SK-N-SH treated with all-trans-retinoic acid at 6 μM for 48 hours (cell line): ENCODE measurements around the gene ZNF581.

Source experiments
- ATAC-seq: fragments of 200-7000 bp; cut with Tn5 transposase; 3 replicates; pipeline ENCODE4 v1.9.1; 2020; ENCODE audit warnings: mild to moderate bottlenecking, moderate library complexity
- ARNTL ChIP-seq: fragments of 450-650 bp; formaldehyde crosslinking; IDR thresholded peaks from 2 replicates; pipeline ENCODE4 v1.5.0; 2020; ENCODE audit warnings: low read depth, mild to moderate bottlenecking, moderate library complexity, borderline replicate concordance
- BACH2 ChIP-seq: fragments of 250-450 bp; sonication (Bioruptor Pico); IDR thresholded peaks from 2 replicates; pipeline ENCODE4 v1.9.0; 2021; ENCODE audit warnings: mild to moderate bottlenecking, borderline replicate concordance
- CREB5 ChIP-seq: fragments of 250-450 bp; sonication (Bioruptor Pico); IDR thresholded peaks from 2 replicates; pipeline ENCODE4 v1.5.1; 2020; ENCODE audit warnings: low read depth, mild to moderate bottlenecking, moderate library complexity
- CSDC2 ChIP-seq: fragments of 250-450 bp; sonication (Bioruptor Pico); IDR thresholded peaks from 2 replicates; pipeline ENCODE4 v1.5.0; 2020; ENCODE audit warnings: mild to moderate bottlenecking, moderate library complexity
- CSRNP3 ChIP-seq: fragments of 250-450 bp; sonication (Bioruptor Pico); IDR thresholded peaks from 2 replicates; pipeline ENCODE4 v1.5.1; 2021; ENCODE audit warnings: mild to moderate bottlenecking, moderate library complexity
- ESRRG ChIP-seq: fragments of 250-450 bp; sonication (Bioruptor Pico); IDR thresholded peaks from 2 replicates; pipeline ENCODE4 v1.6.1; 2021; ENCODE audit warnings: mild to moderate bottlenecking
- GLIS3 ChIP-seq: fragments of 250-450 bp; sonication (Bioruptor Pico); IDR thresholded peaks from 2 replicates; pipeline ENCODE4 v1.5.0; 2020; ENCODE audit warnings: mild to moderate bottlenecking, moderate library complexity
- ISL1 ChIP-seq: fragments of 250-450 bp; sonication (Bioruptor Pico); IDR thresholded peaks from 2 replicates; pipeline ENCODE4 v2.1.2; 2022; ENCODE audit warnings: mild to moderate bottlenecking, moderate library complexity
- OSR1 ChIP-seq: fragments of 250-450 bp; sonication (Bioruptor Pico); IDR thresholded peaks from 2 replicates; pipeline ENCODE4 v1.8.0; 2022; ENCODE audit warnings: moderate library complexity, mild to moderate bottlenecking, inconsistent platforms
- PATZ1 ChIP-seq: fragments of 250-450 bp; sonication (Bioruptor Pico); IDR thresholded peaks from 2 replicates; pipeline ENCODE4 v1.8.0; 2020; ENCODE audit warnings: mild to moderate bottlenecking, moderate library complexity, borderline replicate concordance
- PPARA ChIP-seq: fragments of 250-450 bp; sonication (Bioruptor Pico); IDR thresholded peaks from 2 replicates; pipeline ENCODE4 v1.5.0; 2020; ENCODE audit warnings: mild to moderate bottlenecking, borderline replicate concordance
- RARB ChIP-seq: fragments of 250-450 bp; sonication (Bioruptor Pico); IDR thresholded peaks from 2 replicates; pipeline ENCODE4 v1.8.0; 2021; ENCODE audit warnings: mild to moderate bottlenecking, moderate library complexity
- SNAI2 ChIP-seq: fragments of 250-450 bp; sonication (Bioruptor Pico); IDR thresholded peaks from 2 replicates; pipeline ENCODE4 v1.5.0; 2020; ENCODE audit warnings: mild to moderate bottlenecking, moderate library complexity
- TCF4 ChIP-seq: fragments of 250-450 bp; sonication (Bioruptor Pico); IDR thresholded peaks from 2 replicates; pipeline ENCODE4 v1.8.0; 2021; ENCODE audit warnings: mild to moderate bottlenecking, moderate library complexity, borderline replicate concordance
- TOX ChIP-seq: fragments of 250-450 bp; sonication (Bioruptor Pico); IDR thresholded peaks from 2 replicates; pipeline ENCODE4 v1.8.0; 2021; ENCODE audit warnings: mild to moderate bottlenecking, moderate library complexity, borderline replicate concordance
- TSHZ2 ChIP-seq: fragments of 250-450 bp; sonication (Bioruptor Pico); IDR thresholded peaks from 2 replicates; pipeline ENCODE4 v1.5.0; 2020; ENCODE audit warnings: mild to moderate bottlenecking, moderate library complexity
- ZC3H10 ChIP-seq: fragments of 250-450 bp; sonication (Bioruptor Pico); IDR thresholded peaks from 2 replicates; pipeline ENCODE4 v1.5.1; 2021; ENCODE audit warnings: mild to moderate bottlenecking, moderate library complexity
- ZFP3 ChIP-seq: fragments of 250-450 bp; sonication (Bioruptor Pico); IDR thresholded peaks from 2 replicates; pipeline ENCODE4 v1.5.0; 2020; ENCODE audit warnings: mild to moderate bottlenecking, moderate library complexity
- ZFP30 ChIP-seq: fragments of 450-650 bp; formaldehyde crosslinking; IDR thresholded peaks from 2 replicates; pipeline ENCODE4 v1.5.0; 2022; ENCODE audit warnings: mild to moderate bottlenecking, moderate library complexity
- ZNF565 ChIP-seq: fragments of 450-650 bp; formaldehyde crosslinking; conservative IDR thresholded peaks from 2 replicates; pipeline ENCODE4 v1.5.0; 2020; ENCODE audit warnings: low read depth, mild to moderate bottlenecking, moderate library complexity

Gene ZNF581

GRCh38 chr19:55656552-55656951 lies 13.1 kb downstream of the ZNF581 start:
- no peak for TF ChIP-seq GLIS3 (CRISPR knock-in tag)
- no peak for TF ChIP-seq RARB (CRISPR knock-in tag)
- no peak for TF ChIP-seq BACH2 (CRISPR knock-in tag)
- TF ChIP-seq CREB5, result no peak
- TF ChIP-seq PATZ1, result no peak
- TF ChIP-seq ZFP3 (CRISPR knock-in tag), result no peak
- TF ChIP-seq ZC3H10 (CRISPR knock-in tag), result no peak
- TF ChIP-seq ARNTL (CRISPR knock-in tag), result no peak
- no peak for TF ChIP-seq CSRNP3
- TF ChIP-seq TSHZ2 (CRISPR knock-in tag), result no peak
- TF ChIP-seq OSR1 (CRISPR knock-in tag), result no peak
- TF ChIP-seq ESRRG, result no peak
- no peak for TF ChIP-seq ZFP30
- TF ChIP-seq TCF4 (CRISPR knock-in tag), result no peak
- no peak for TF ChIP-seq ZNF565 (CRISPR knock-in tag)
- TF ChIP-seq TOX (CRISPR knock-in tag), result no peak
- TF ChIP-seq CSDC2 (CRISPR knock-in tag), result no peak
- TF ChIP-seq, all 23 proteins: peak for 0
- no peak for ATAC-seq

- no peak for ATAC-seq
- TF ChIP-seq ESRRG, result no peak
- TF ChIP-seq, all 23 proteins: peak for 0
Measured at GRCh38 chr19:55656988-55657747, 13.7 kb downstream of the ZNF581 start.

- TF ChIP-seq TCF4 (CRISPR knock-in tag), result no peak
- no peak for TF ChIP-seq CREB5
- TF ChIP-seq ISL1 (CRISPR knock-in tag), result no peak
- no peak for TF ChIP-seq PPARA (CRISPR knock-in tag)
- TF ChIP-seq GLIS3 (CRISPR knock-in tag), result no peak
- TF ChIP-seq ZC3H10 (CRISPR knock-in tag), result no peak
- TF ChIP-seq SNAI2 (CRISPR knock-in tag), result no peak
- no peak for TF ChIP-seq ZFP30
- TF ChIP-seq CSRNP3, result no peak
- no peak for TF ChIP-seq ESRRG
- TF ChIP-seq ZFP3 (CRISPR knock-in tag), result no peak
- TF ChIP-seq OSR1 (CRISPR knock-in tag), result no peak
- no peak for TF ChIP-seq TOX (CRISPR knock-in tag)
- TF ChIP-seq RARB (CRISPR knock-in tag), result no peak
Measured at GRCh38 chr19:55658846-55659459, 15.5 kb downstream of the ZNF581 start.

More at GRCh38 chr19:55658846-55659459, 15.5 kb downstream of the ZNF581 start:
- no peak for ATAC-seq
